GM21447 (cell line): ENCODE results near the gene SZT2.
"Not testable (repeated sequence)": the region's sequence is repeated elsewhere in the genome, so short reads cannot be mapped to it uniquely, and the experiment has no call there.

Experiments used
- ATAC-seq: cut with Tn5 transposase; IDR thresholded peaks from one replicate; pipeline ENCODE4 v1.9.1; 2021; ENCODE audit not compliant: unreplicated experiment

SZT2 gene

DNA sequence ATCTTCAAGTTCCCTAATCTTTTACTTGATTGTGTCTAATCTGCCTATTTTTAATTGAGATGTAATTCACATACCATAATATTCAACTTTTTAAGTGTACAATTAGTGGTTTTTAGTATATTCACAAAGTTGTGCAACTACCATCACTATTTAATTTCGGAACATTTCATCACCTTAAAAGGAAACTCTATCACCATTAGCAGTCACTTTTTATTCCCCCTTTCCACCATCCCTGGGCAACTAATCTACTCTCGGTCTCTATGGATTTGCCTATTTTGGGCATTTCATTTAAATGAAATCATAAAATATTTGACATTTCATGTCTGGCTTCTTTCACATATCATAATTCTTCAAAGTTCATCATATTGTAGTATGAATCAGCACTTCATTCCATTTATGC lies 94.7 kb downstream of the SZT2 start:
- ATAC-seq = no peak

GRCh38 chr1:43488165-43488564 lies 98.5 kb downstream of the SZT2 start:
- ATAC-seq = no peak

- ATAC-seq = no peak
These were observed 101.4 kb downstream of the SZT2 start for GRCh38 chr1:43491061-43491460.

DNA sequence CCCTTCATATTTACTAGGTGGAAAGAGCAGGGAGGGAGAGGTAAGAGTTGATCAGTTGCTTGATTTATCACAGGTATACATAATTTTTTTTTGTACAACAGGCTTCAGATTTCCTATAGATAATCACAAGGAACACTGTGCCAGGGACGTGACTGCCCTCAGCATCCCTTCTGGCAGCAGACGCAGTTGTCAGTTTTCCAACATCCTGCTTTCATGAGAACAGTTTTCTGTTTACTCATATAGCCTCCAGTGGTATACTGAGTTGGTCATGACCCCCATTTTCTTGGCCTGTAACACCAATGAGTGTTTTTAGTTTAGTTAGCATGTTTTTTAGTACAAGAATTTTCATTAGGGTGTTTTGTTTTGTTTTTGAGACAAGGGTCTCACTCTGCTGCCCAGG lies 103.1 kb downstream of the SZT2 start:
- no peak for ATAC-seq

- no peak for ATAC-seq
These were observed 104.2 kb downstream of the SZT2 start for GRCh38 chr1:43493661-43494450.

- ATAC-seq = no peak
These were observed 105.5 kb downstream of the SZT2 start for GRCh38 chr1:43495204-43495603.

DNA sequence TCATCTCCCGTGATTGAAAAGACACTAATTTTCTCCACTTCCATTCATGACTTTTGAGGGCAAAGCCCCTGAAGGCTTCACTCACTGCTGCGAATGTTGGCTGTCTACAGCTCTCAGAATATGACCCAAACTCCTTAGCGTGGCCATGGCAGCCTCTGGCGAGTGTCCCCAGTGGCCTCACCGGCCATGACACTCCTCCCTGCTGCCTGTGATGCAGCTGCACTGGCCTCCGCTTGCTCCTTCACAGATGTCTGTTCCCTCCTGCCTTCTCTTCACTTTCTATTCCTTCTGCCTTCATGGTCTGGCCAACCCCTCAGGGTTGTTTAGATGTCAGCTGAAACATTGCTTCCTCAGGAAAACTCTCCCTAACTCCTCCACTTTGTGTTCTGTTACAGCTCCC lies 110.2 kb downstream of the SZT2 start:
- no peak for ATAC-seq

DNA sequence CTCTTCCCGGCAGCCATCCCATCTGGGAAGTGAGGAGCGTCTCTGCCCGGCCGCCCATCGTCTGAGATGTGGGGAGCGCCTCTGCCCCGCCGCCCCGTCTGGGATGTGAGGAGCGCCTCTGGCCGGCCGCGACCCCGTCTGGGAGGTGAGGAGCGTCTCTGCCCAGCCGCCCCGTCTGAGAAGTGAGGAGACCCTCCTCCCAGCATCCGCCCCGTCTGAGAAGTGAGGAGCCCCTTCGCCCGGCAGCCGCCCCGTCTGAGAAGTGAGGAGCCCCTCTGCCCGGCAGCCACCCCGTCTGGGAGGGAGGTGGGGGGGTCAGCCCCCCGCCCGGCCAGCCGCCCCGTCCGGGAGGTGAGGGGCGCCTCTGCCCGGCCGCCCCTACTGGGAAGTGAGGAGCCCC lies 112.1 kb downstream of the SZT2 start:
- not testable (repeated sequence) for ATAC-seq

- ATAC-seq = no peak
These were observed 113.8 kb downstream of the SZT2 start for GRCh38 chr1:43503534-43503933.
